ACC112 (cell line): ENCODE results near the gene SNRNP40.

Experiments used
- H2AFZ ChIP-seq: fragments of 200-600 bp; sonication (generic); one replicate; pipeline ENCODE4 v1.6.0; 2017; ENCODE audit warnings: antibody characterized with exemption, low read length; ENCODE audit not compliant: unreplicated experiment
- H3K27ac ChIP-seq: fragments of 200-600 bp; sonication (generic); 2 replicates; pipeline ENCODE4 v1.5.1; 2014; ENCODE audit warnings: low read depth, mild to moderate bottlenecking, antibody characterized with exemption, low read length, moderate library complexity
- H3K27me3 ChIP-seq: fragments of 200-600 bp; sonication (generic); 2 replicates; pipeline ENCODE4 v1.6.1; 2014; ENCODE audit warnings: mild to moderate bottlenecking, antibody characterized with exemption, low read length, moderate library complexity, mixed read lengths; ENCODE audit not compliant: insufficient read depth
- H3K36me3 ChIP-seq: fragments of 200-600 bp; sonication (generic); 2 replicates; pipeline ENCODE4 v1.6.1; 2016; ENCODE audit warnings: mild to moderate bottlenecking, antibody characterized with exemption, low read length, moderate library complexity, mixed read lengths; ENCODE audit not compliant: insufficient read depth
- H3K4me1 ChIP-seq: fragments of 200-600 bp; sonication (generic); one replicate; pipeline ENCODE4 v1.6.1; 2016; ENCODE audit warnings: low read length, mixed read lengths; ENCODE audit not compliant: insufficient read depth, unreplicated experiment, control insufficient read depth
- H3K4me3 ChIP-seq: fragments of 200-600 bp; sonication (generic); 2 replicates; pipeline ENCODE4 v1.5.1; 2014; ENCODE audit warnings: mild to moderate bottlenecking, low read depth, low read length
- H3K79me2 ChIP-seq: fragments of 200-600 bp; sonication (generic); one replicate; pipeline ENCODE4 v1.6.0; 2016; ENCODE audit warnings: low read length; ENCODE audit not compliant: control insufficient read depth, unreplicated experiment, insufficient read depth

The SNRNP40 gene

GRCh38 chr1:31315902-31316301 is 19.3 kb upstream of the SNRNP40 start:
- Histone ChIP-seq H2AFZ (no peak overlapping the region), H3K27ac (no peak overlapping the region), H3K36me3 (peaks cover 43% of the 10 kb centered on the region), H3K27me3 (no peaks in the 10 kb centered on the region), H3K4me1 (no peaks in the 10 kb centered on the region), H3K4me3 (no peak overlapping the region), H3K79me2 (no peaks in the 10 kb centered on the region)

- Histone ChIP-seq H3K27ac (no peak overlapping the region), H3K36me3 (peaks cover 22% of the 10 kb centered on the region)
Measured at GRCh38 chr1:31310198-31310597, 13.6 kb upstream of the SNRNP40 start.

GRCh38 chr1:31308036-31308435 is 11.4 kb upstream of the SNRNP40 start:
- Histone ChIP-seq H3K79me2 (peaks cover 27% of the 10 kb centered on the region), H3K4me3 (no peak overlapping the region), H3K27ac (no peak overlapping the region), H2AFZ (no peak overlapping the region), H3K4me1 (peaks cover 17% of the 10 kb centered on the region), H3K36me3 (peaks cover 18% of the 10 kb centered on the region), H3K27me3 (no peaks in the 10 kb centered on the region)

More at GRCh38 chr1:31310198-31310597, 13.6 kb upstream of the SNRNP40 start:
- no peak overlapping the region for H3K4me3 ChIP-seq
- H2AFZ ChIP-seq: no peak overlapping the region
- peaks cover 17% of the 10 kb centered on the region for H3K4me1 ChIP-seq
- no peaks in the 10 kb centered on the region for H3K27me3 ChIP-seq
- H3K79me2 ChIP-seq: peaks cover 17% of the 10 kb centered on the region

GRCh38 chr1:31306278-31306677 is 9.7 kb upstream of the SNRNP40 start:
- H3K4me3 ChIP-seq: peak overlapping the region; percentile 43; the same call in 1 of the 2 replicates
- H3K36me3 ChIP-seq: peaks cover 8% of the 10 kb centered on the region; the same call in 1 of the 2 replicates
- H3K27ac ChIP-seq: peak overlapping the region; percentile 86
- peaks cover 17% of the 10 kb centered on the region for H3K4me1 ChIP-seq
- peak overlapping the region; percentile 51 for H2AFZ ChIP-seq
- no peaks in the 10 kb centered on the region for H3K27me3 ChIP-seq
- peaks cover 36% of the 10 kb centered on the region for H3K79me2 ChIP-seq

- Histone ChIP-seq H3K27me3 (no peaks in the 10 kb centered on the region), H3K36me3 (no peaks in the 10 kb centered on the region), H3K79me2 (peaks cover 56% of the 10 kb centered on the region), H3K4me1 (peaks cover 27% of the 10 kb centered on the region), H2AFZ (no peak overlapping the region), H3K27ac (no peak overlapping the region), H3K4me3 (no peak overlapping the region)
Measured at GRCh38 chr1:31302709-31303441, 6.3 kb upstream of the SNRNP40 start.

- Histone ChIP-seq H3K27ac (no peak overlapping the region), H3K79me2 (peaks cover 70% of the 10 kb centered on the region), H3K4me3 (no peak overlapping the region), H3K36me3 (no peaks in the 10 kb centered on the region), H3K27me3 (no peaks in the 10 kb centered on the region), H2AFZ (no peak overlapping the region), H3K4me1 (peaks cover 23% of the 10 kb centered on the region)
Measured at GRCh38 chr1:31300193-31300592, 3.6 kb upstream of the SNRNP40 start.

GRCh38 chr1:31299365-31299764 is 2.8 kb upstream of the SNRNP40 start:
- no peaks in the 10 kb centered on the region for H3K27me3 ChIP-seq
- H2AFZ ChIP-seq: no peak overlapping the region
- H3K27ac ChIP-seq: no peak overlapping the region
- no peak overlapping the region; the same call in 1 of the 2 replicates for H3K4me3 ChIP-seq
- H3K36me3 ChIP-seq: no peaks in the 10 kb centered on the region
- H3K79me2 ChIP-seq: peaks cover 75% of the 10 kb centered on the region
- peaks cover 25% of the 10 kb centered on the region for H3K4me1 ChIP-seq

GRCh38 chr1:31297277-31298247 is 974 bp upstream of the SNRNP40 start:
- H3K36me3 ChIP-seq: peaks cover 5% of the 10 kb centered on the region; the same call in 1 of the 2 replicates

GRCh38 chr1:31295874-31296485 is 608 bp downstream of the SNRNP40 start:
- H3K36me3 ChIP-seq: peaks cover 15% of the 10 kb centered on the region

More at GRCh38 chr1:31297277-31298247, 974 bp upstream of the SNRNP40 start:
- no peaks in the 10 kb centered on the region for H3K27me3 ChIP-seq
- peak overlapping the region; percentile 53 for H2AFZ ChIP-seq
- peaks cover 67% of the 10 kb centered on the region for H3K79me2 ChIP-seq
- H3K4me1 ChIP-seq: peaks cover 25% of the 10 kb centered on the region
- H3K27ac ChIP-seq: peak overlapping the region; percentile 33; the same call in 1 of the 2 replicates
- H3K4me3 ChIP-seq: peak overlapping the region; percentile 85

GRCh38 chr1:31289021-31289420 is 7.6 kb downstream of the SNRNP40 start:
- H3K79me2 ChIP-seq: peaks cover 8% of the 10 kb centered on the region
- H3K36me3 ChIP-seq: peaks cover 36% of the 10 kb centered on the region
- no peak overlapping the region for H2AFZ ChIP-seq
- no peaks in the 10 kb centered on the region for H3K4me1 ChIP-seq
- no peaks in the 10 kb centered on the region for H3K27me3 ChIP-seq
- no peak overlapping the region for H3K27ac ChIP-seq
- no peak overlapping the region for H3K4me3 ChIP-seq

More at GRCh38 chr1:31295874-31296485, 608 bp downstream of the SNRNP40 start:
- Histone ChIP-seq H3K27me3 (no peaks in the 10 kb centered on the region), H3K27ac (peak overlapping the region; percentile 55), H2AFZ (peak overlapping the region; percentile 62), H3K79me2 (peaks cover 62% of the 10 kb centered on the region), H3K4me3 (peak overlapping the region; percentile 85), H3K4me1 (peaks cover 25% of the 10 kb centered on the region)
